ENCODE data around the gene PTPRN2.

Gene PTPRN2

DNA sequence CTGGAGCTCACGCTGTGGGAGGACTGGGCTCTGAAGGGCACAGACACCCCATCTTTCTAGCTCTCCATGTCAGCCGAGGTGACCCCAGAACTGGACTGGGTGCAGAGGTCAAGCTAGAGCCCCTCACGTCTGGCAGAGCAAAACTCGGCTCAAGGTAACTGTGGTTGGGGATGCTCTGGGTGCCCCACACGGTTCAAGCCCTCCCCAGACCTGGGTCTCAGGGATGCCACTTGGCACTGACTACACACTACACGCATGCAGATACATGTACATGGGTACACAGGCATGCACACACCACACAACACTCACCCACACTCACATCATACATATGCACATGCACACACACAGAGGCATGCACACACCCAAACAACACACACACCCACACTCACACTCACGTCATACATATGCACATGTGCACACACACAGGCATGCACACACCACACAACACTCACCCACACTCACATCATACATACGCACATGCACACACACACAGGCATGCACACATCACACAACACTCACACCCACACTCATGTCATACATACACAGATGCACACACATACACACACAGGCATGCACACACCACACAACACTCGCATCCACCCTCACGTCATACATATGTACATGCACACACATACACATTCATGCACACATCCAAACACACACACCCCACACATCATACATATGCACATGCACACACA, 1031.5 kb downstream of the PTPRN2 start:
- H3K56ac ChIP-seq (ENCODE audit: low read length) = no peak overlapping the region
- WGBS (ENCODE audit: extremely low coverage, insufficient coverage, low lambda C conversion rate) = 100% methylated on average over 2 of the region's 10 CpGs
- H3K27me3 ChIP-seq (ENCODE audit: insufficient read depth, low read length, poor library complexity) = no peaks in the 10 kb centered on the region
- no peaks in the 10 kb centered on the region for H3K36me3 ChIP-seq (ENCODE audit: control insufficient read depth, insufficient read depth, low read length)
- H3K23ac ChIP-seq (ENCODE audit: low read length) = no peak overlapping the region
- H2BK5ac ChIP-seq (ENCODE audit: low read length) = no peak overlapping the region
- no peaks in the 10 kb centered on the region for H3K79me1 ChIP-seq (ENCODE audit: low read length)
- no peak overlapping the region for H3K27ac ChIP-seq (ENCODE audit: low read depth, low read length)
- H3K79me2 ChIP-seq (ENCODE audit: control insufficient read depth, insufficient read depth, low read length) = no peaks in the 10 kb centered on the region
- no peak for DNase-seq
- H3K9ac ChIP-seq (ENCODE audit: low read length) = no peak overlapping the region
- no peaks in the 10 kb centered on the region for H3K4me1 ChIP-seq (ENCODE audit: control insufficient read depth, low read depth, low read length)
- no peak overlapping the region for H3K18ac ChIP-seq (ENCODE audit: low read length)
- H2BK15ac ChIP-seq (replicated peaks; ENCODE audit: low read depth) = no peak overlapping the region
- H2BK120ac ChIP-seq (ENCODE audit: low read depth, low read length) = no peak overlapping the region
- no peak overlapping the region for H4K5ac ChIP-seq (ENCODE audit: low read length)
- H3K4me3 ChIP-seq (ENCODE audit: low read length) = no peak overlapping the region
- no peak overlapping the region for H3K4ac ChIP-seq (ENCODE audit: low read depth, low read length)
- no peak overlapping the region for H3K4me2 ChIP-seq (ENCODE audit: low read length)
- H2AK5ac ChIP-seq (ENCODE audit: low read length) = no peak overlapping the region
- no peak overlapping the region for H4K8ac ChIP-seq (ENCODE audit: low read depth, low read length)

DNA sequence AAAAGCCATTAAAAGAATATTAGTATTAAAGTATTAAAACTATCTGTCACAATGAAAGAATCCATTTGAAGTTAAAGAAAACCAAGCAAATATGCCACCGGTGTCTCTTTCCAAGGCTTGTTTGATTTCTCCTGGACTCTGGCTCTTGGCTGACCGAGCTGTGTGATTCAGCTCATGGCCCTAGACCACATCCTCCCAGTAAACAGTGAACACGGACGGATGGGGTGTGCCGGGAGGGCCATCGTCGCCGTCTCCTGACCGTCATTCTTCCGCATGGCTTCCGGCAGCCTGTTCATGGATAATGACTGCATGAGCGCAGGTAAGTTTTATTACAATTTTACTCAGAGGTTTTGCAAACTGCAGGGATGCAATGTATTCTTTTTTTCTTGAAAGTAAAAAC, 1032.3 kb downstream of the PTPRN2 start:
- H3K27me3 ChIP-seq (ENCODE audit: insufficient read depth, low read length, poor library complexity) = no peaks in the 10 kb centered on the region
- H3K4ac ChIP-seq (ENCODE audit: low read depth, low read length) = no peak overlapping the region
- no CpG with 5 or more reads among the region's 12 CpGs for WGBS (ENCODE audit: extremely low coverage, insufficient coverage, low lambda C conversion rate)
- H2BK15ac ChIP-seq (replicated peaks; ENCODE audit: low read depth) = no peak overlapping the region
- H3K18ac ChIP-seq (ENCODE audit: low read length) = no peak overlapping the region
- H3K9ac ChIP-seq (ENCODE audit: low read length) = no peak overlapping the region
- H3K23ac ChIP-seq (ENCODE audit: low read length) = no peak overlapping the region
- H3K36me3 ChIP-seq (ENCODE audit: control insufficient read depth, insufficient read depth, low read length) = no peaks in the 10 kb centered on the region
- H2BK5ac ChIP-seq (ENCODE audit: low read length) = no peak overlapping the region
- H3K56ac ChIP-seq (ENCODE audit: low read length) = no peak overlapping the region
- DNase-seq = no peak
- H3K79me1 ChIP-seq (ENCODE audit: low read length) = no peaks in the 10 kb centered on the region
- H3K4me1 ChIP-seq (ENCODE audit: control insufficient read depth, low read depth, low read length) = no peaks in the 10 kb centered on the region
- no peak overlapping the region for H4K5ac ChIP-seq (ENCODE audit: low read length)
- H3K79me2 ChIP-seq (ENCODE audit: control insufficient read depth, insufficient read depth, low read length) = no peaks in the 10 kb centered on the region
- H2AK5ac ChIP-seq (ENCODE audit: low read length) = no peak overlapping the region
- H2BK120ac ChIP-seq (ENCODE audit: low read depth, low read length) = no peak overlapping the region
- H3K27ac ChIP-seq (ENCODE audit: low read depth, low read length) = no peak overlapping the region
- no peak overlapping the region for H3K4me3 ChIP-seq (ENCODE audit: low read length)
- no peak overlapping the region for H4K8ac ChIP-seq (ENCODE audit: low read depth, low read length)
- no peak overlapping the region for H3K4me2 ChIP-seq (ENCODE audit: low read length)

DNA sequence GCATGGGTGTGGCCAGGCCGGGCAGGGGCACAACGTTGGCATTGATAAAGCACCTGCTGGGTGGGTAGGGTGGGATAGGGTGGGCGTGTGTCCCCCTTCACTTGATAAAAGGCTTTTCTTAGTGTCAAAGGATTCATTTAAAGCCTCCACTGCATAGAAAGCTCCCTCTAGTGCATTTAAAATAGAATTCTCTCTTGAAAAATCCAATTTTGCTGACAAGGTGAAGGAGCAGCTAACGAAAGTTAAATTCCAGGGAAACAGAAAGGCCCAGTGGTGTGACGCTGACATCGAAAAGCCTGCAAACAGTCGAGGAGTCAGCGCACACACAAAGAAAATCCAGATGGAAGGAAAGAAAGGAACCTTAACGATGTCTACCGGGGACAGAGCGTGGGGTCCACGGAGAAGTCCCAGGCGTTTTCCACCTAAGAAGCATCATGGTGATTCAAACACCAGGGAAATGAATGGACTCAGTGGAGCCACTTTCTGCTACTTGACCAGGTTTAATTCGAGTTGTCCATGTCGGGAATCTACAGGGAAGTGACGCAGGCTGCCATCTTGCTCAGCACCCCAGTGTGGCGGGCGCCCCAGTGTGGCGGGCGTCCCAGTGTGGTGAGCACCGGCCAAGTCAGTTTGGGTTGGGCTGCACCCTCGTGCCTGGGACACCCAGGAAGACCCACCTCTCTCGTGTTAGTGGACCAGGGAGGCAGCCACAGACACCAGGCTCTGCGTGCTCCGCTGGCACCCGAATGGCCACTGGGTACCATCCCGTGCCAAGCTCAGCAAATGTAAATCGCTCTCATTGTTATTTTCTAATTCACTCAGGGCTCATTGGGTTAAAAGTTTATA, 1033.0 kb downstream of the PTPRN2 start:
- Histone ChIP-seq H2BK120ac (ENCODE audit: low read depth, low read length) (no peak overlapping the region), H3K4me1 (ENCODE audit: control insufficient read depth, low read depth, low read length) (no peaks in the 10 kb centered on the region), H3K4me2 (ENCODE audit: low read length) (no peak overlapping the region), H2BK5ac (ENCODE audit: low read length) (no peak overlapping the region), H3K23ac (ENCODE audit: low read length) (no peak overlapping the region), H3K9ac (ENCODE audit: low read length) (no peak overlapping the region), H3K27ac (ENCODE audit: low read depth, low read length) (no peak overlapping the region), H3K79me1 (ENCODE audit: low read length) (no peaks in the 10 kb centered on the region), H3K79me2 (ENCODE audit: control insufficient read depth, insufficient read depth, low read length) (no peaks in the 10 kb centered on the region), H2BK15ac (replicated peaks; ENCODE audit: low read depth) (no peak overlapping the region), H2AK5ac (ENCODE audit: low read length) (no peak overlapping the region), H4K8ac (ENCODE audit: low read depth, low read length) (no peak overlapping the region), H3K27me3 (ENCODE audit: insufficient read depth, low read length, poor library complexity) (no peaks in the 10 kb centered on the region), H3K18ac (ENCODE audit: low read length) (no peak overlapping the region), H3K36me3 (ENCODE audit: control insufficient read depth, insufficient read depth, low read length) (no peaks in the 10 kb centered on the region), H3K56ac (ENCODE audit: low read length) (no peak overlapping the region), H3K4ac (ENCODE audit: low read depth, low read length) (no peak overlapping the region), H4K5ac (ENCODE audit: low read length) (no peak overlapping the region), H3K4me3 (ENCODE audit: low read length) (no peak overlapping the region)
- no peak for DNase-seq
- no CpG with 5 or more reads among the region's 28 CpGs for WGBS (ENCODE audit: extremely low coverage, insufficient coverage, low lambda C conversion rate)

DNA sequence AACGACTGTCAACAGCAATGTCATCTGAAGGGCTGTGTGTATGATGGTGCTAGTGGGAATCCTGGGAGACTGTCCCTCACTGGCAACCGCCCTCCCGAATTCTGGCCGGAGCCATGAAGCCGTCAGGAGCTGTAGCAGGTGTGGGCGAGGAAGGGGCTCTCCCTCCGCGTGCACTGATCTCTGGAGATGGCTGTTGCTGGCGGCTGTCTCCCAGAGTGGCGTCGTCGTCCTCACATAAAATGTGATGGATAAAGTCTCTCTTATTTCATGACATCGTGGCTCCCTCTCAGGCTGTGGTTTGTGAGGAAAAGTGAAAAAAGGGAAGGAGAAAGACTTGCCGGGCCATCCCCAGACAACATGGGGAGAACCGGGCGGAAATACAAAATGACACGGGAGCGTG, 1034.4 kb downstream of the PTPRN2 start:
- no peaks in the 10 kb centered on the region for H3K36me3 ChIP-seq (ENCODE audit: control insufficient read depth, insufficient read depth, low read length)
- no CpG with 5 or more reads among the region's 18 CpGs for WGBS (ENCODE audit: extremely low coverage, insufficient coverage, low lambda C conversion rate)
- H3K23ac ChIP-seq (ENCODE audit: low read length) = no peak overlapping the region

DNA sequence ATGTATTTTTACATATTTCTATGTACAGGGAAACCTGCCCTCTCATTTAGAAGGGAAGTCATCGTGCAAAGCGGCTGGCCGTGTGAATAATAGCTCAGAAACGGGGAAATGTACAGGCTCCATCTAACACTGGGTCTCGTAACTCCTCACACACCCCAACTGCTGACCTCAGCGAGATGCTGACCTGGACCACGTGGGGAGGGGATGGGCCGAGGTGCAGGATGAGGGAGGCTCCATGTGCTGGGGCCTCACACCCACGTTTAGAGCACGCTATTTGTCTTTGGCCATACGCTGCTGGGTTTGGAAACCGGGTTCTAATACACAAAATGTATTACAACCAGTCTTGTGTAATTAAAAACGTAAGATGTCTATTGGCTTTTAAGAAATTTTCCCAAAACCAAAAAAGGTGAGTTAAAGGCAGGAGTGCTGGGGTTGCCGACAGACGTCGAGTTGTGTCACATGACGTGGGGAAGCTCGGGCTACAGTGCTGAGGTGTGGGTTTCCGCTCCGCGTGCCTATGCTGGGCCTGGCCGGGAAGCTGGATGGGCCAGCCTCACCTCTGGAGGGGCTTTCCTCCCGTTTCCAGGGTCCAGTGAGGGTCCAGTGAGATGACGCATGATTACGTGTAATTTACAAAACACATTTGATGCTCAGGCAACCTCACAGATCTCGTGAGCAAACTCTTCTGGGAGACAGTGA, 1035.2 kb downstream of the PTPRN2 start:
- Histone ChIP-seq H2BK5ac (ENCODE audit: low read length) (no peak overlapping the region), H3K27ac (ENCODE audit: low read depth, low read length) (no peak overlapping the region), H2BK120ac (ENCODE audit: low read depth, low read length) (no peak overlapping the region), H3K23ac (ENCODE audit: low read length) (no peak overlapping the region), H3K56ac (ENCODE audit: low read length) (no peak overlapping the region), H4K8ac (ENCODE audit: low read depth, low read length) (no peak overlapping the region), H3K79me2 (ENCODE audit: control insufficient read depth, insufficient read depth, low read length) (no peaks in the 10 kb centered on the region), H3K79me1 (ENCODE audit: low read length) (no peaks in the 10 kb centered on the region), H3K4ac (ENCODE audit: low read depth, low read length) (no peak overlapping the region), H2AK5ac (ENCODE audit: low read length) (no peak overlapping the region), H3K4me1 (ENCODE audit: control insufficient read depth, low read depth, low read length) (no peaks in the 10 kb centered on the region), H2BK15ac (replicated peaks; ENCODE audit: low read depth) (no peak overlapping the region), H3K4me2 (ENCODE audit: low read length) (no peak overlapping the region), H4K5ac (ENCODE audit: low read length) (no peak overlapping the region), H3K4me3 (ENCODE audit: low read length) (no peak overlapping the region), H3K9ac (ENCODE audit: low read length) (no peak overlapping the region), H3K18ac (ENCODE audit: low read length) (no peak overlapping the region), H3K27me3 (ENCODE audit: insufficient read depth, low read length, poor library complexity) (no peaks in the 10 kb centered on the region), H3K36me3 (ENCODE audit: control insufficient read depth, insufficient read depth, low read length) (no peaks in the 10 kb centered on the region)
- WGBS (ENCODE audit: extremely low coverage, insufficient coverage, low lambda C conversion rate) = no CpG with 5 or more reads among the region's 26 CpGs
- no peak for DNase-seq

More for the DNA sequence above, 1034.4 kb downstream of the PTPRN2 start:
- no peak for DNase-seq
- H4K5ac ChIP-seq (ENCODE audit: low read length) = no peak overlapping the region
- H3K27me3 ChIP-seq (ENCODE audit: insufficient read depth, low read length, poor library complexity) = no peaks in the 10 kb centered on the region
- no peak overlapping the region for H2AK5ac ChIP-seq (ENCODE audit: low read length)
- H3K18ac ChIP-seq (ENCODE audit: low read length) = no peak overlapping the region
- no peak overlapping the region for H2BK15ac ChIP-seq (replicated peaks; ENCODE audit: low read depth)
- H3K4me3 ChIP-seq (ENCODE audit: low read length) = no peak overlapping the region
- no peaks in the 10 kb centered on the region for H3K4me1 ChIP-seq (ENCODE audit: control insufficient read depth, low read depth, low read length)
- no peaks in the 10 kb centered on the region for H3K79me1 ChIP-seq (ENCODE audit: low read length)
- no peak overlapping the region for H2BK5ac ChIP-seq (ENCODE audit: low read length)
- no peak overlapping the region for H3K9ac ChIP-seq (ENCODE audit: low read length)
- no peaks in the 10 kb centered on the region for H3K79me2 ChIP-seq (ENCODE audit: control insufficient read depth, insufficient read depth, low read length)
- H2BK120ac ChIP-seq (ENCODE audit: low read depth, low read length) = no peak overlapping the region
- H3K4me2 ChIP-seq (ENCODE audit: low read length) = no peak overlapping the region
- H3K4ac ChIP-seq (ENCODE audit: low read depth, low read length) = no peak overlapping the region
- H4K8ac ChIP-seq (ENCODE audit: low read depth, low read length) = no peak overlapping the region
- H3K27ac ChIP-seq (ENCODE audit: low read depth, low read length) = no peak overlapping the region
- H3K56ac ChIP-seq (ENCODE audit: low read length) = no peak overlapping the region
